Sigmoid colon (tissue), 4 donors: ENCODE results near the gene HBG2.

Experiments used
- POLR2AphosphoS5 ChIP-seq, 4 donors: sonication (generic); formaldehyde crosslinking; IDR thresholded peaks; one replicate each; pipeline ENCODE4 v1.6.1; 2017; ENCODE audit warnings: antibody characterized with exemption in 4 of 4
- TF ChIP-seq, protein P1 (sequence below), 4 experiments: fragments of 450-650 bp in 3 of 4; fragments of 200-600 bp in 1 of 4; IDR thresholded peaks; one replicate each; pipeline ENCODE4 v1.5.1; 2016 to 2019; ENCODE audit warnings: antibody characterized with exemption in 4 of 4, mild to moderate bottlenecking in 3 of 4, moderate library complexity in 2 of 4

DNA sequence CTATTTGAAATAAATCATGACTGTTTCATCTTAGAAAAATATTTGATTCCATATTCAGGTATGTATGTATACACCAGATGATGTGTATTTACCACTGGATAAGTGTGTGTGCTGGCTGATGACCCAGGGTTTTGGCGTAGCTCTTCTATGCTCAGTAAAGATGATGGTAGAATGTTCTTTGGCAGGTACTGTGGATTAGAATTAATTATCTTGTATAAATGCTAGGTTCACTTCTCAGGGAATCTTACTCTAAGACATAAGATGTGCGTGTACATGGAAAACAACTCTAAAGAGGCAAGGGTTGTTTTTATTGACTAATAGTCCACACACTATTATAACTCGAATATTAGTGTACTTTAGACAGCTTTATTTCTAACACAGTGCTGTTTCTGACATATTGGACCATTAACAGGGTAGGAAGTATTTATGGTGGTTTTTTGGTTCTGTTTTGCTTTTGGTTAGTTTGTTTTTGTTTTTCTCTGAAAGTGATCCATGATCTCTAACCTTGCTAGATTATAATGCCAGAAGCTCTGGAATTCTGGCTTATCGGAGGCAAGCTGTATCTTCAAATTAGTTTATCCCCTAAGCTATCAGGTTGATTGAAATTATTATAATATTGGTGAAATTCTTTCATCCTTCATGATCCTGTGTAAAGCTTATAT lies 3.9 kb downstream of the HBG2 start:
- TF ChIP-seq, protein P1, sequence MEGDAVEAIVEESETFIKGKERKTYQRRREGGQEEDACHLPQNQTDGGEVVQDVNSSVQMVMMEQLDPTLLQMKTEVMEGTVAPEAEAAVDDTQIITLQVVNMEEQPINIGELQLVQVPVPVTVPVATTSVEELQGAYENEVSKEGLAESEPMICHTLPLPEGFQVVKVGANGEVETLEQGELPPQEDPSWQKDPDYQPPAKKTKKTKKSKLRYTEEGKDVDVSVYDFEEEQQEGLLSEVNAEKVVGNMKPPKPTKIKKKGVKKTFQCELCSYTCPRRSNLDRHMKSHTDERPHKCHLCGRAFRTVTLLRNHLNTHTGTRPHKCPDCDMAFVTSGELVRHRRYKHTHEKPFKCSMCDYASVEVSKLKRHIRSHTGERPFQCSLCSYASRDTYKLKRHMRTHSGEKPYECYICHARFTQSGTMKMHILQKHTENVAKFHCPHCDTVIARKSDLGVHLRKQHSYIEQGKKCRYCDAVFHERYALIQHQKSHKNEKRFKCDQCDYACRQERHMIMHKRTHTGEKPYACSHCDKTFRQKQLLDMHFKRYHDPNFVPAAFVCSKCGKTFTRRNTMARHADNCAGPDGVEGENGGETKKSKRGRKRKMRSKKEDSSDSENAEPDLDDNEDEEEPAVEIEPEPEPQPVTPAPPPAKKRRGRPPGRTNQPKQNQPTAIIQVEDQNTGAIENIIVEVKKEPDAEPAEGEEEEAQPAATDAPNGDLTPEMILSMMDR (IDR thresholded peaks at IDR 0.05), result no peak
- no peak for TF ChIP-seq POLR2AphosphoS5 (IDR thresholded peaks at IDR 0.05)
